Measurements from ENCODE around the gene FER. TPM values are rescaled to one million over a fixed set of nuclear protein-coding genes. Genes with fewer than 3 reads are reported as not detected.

Gene FER
- total and polyA plus RNA-seq, 2 experiments from 2014 or later, result 25.9 to 30.7 TPM

DNA sequence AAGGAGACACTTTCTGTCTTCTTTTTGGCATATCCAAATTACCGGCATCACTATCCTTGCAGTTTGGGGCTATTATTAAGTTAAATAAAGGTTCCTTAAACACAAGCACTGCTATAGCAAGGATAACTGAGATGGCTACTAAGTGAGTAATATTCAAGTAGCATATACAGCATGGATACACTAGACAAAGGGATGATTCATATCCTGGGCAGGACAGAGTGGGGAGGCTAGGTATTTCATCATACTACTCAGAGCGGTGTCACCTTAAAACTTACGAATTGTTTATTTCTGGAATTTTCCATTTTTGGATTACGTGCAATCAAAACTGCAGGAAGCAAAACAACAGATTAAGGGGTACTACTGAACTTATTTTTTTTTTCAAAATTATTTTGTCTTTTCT, 54.1 kb downstream of the FER start:
- Histone ChIP-seq H3K27ac (no peak overlapping the region), H3K36me3 (peaks cover 3% of the 10 kb centered on the region), H3K4me3 (no peak overlapping the region), H3K9me3 (ENCODE audit: low read depth) (no peaks in the 10 kb centered on the region), H3K27me3 (no peaks in the 10 kb centered on the region), H3K4me1 (ENCODE audit: low read depth) (no peaks in the 10 kb centered on the region)
- DNase-seq (ENCODE audit: low read depth in 1 of 2, low spot score in 1 of 2), result peak in 1 of 2 donors; percentile 92
- TF ChIP-seq, protein P1, sequence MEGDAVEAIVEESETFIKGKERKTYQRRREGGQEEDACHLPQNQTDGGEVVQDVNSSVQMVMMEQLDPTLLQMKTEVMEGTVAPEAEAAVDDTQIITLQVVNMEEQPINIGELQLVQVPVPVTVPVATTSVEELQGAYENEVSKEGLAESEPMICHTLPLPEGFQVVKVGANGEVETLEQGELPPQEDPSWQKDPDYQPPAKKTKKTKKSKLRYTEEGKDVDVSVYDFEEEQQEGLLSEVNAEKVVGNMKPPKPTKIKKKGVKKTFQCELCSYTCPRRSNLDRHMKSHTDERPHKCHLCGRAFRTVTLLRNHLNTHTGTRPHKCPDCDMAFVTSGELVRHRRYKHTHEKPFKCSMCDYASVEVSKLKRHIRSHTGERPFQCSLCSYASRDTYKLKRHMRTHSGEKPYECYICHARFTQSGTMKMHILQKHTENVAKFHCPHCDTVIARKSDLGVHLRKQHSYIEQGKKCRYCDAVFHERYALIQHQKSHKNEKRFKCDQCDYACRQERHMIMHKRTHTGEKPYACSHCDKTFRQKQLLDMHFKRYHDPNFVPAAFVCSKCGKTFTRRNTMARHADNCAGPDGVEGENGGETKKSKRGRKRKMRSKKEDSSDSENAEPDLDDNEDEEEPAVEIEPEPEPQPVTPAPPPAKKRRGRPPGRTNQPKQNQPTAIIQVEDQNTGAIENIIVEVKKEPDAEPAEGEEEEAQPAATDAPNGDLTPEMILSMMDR (IDR thresholded peaks at IDR 0.05; ENCODE audit: low read depth, low read length), result no peak

GRCh38 chr5:108810717-108811116, 63.0 kb downstream of the FER start:
- TF ChIP-seq, protein P1 (IDR thresholded peaks at IDR 0.05; ENCODE audit: low read depth, low read length), result no peak
- H3K27ac ChIP-seq, result no peak overlapping the region
- no peaks in the 10 kb centered on the region for H3K9me3 ChIP-seq (ENCODE audit: low read depth)
- no peaks in the 10 kb centered on the region for H3K27me3 ChIP-seq
- no peak for DNase-seq (ENCODE audit: low read depth in 1 of 2, low spot score in 1 of 2)
- H3K36me3 ChIP-seq, result no peaks in the 10 kb centered on the region
- no peak overlapping the region for H3K4me3 ChIP-seq
- peaks cover 16% of the 10 kb centered on the region for H3K4me1 ChIP-seq (ENCODE audit: low read depth)

DNA sequence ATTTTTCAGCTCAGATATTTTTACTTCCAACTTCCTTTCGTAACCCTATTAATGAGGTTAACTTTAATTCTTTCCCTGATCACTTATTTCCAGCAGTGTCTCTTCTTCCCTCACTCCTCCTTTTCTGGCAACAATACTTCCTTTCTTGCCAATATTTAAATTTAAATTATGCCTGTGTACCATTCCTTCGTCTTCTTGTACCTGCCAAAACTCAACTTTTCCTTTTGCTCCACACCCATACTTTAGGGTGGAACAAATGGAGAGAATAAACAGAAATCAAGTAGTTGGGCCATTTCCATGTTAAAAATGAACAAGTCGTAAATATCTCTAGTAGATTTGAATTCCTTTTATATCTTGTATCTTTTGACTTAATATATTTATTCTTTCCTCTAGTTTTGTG, 66.0 kb downstream of the FER start:
- H3K27me3 ChIP-seq, result no peaks in the 10 kb centered on the region
- H3K4me3 ChIP-seq, result no peak overlapping the region
- no peak for DNase-seq (ENCODE audit: low read depth in 1 of 2, low spot score in 1 of 2)
- H3K36me3 ChIP-seq, result no peaks in the 10 kb centered on the region
- H3K27ac ChIP-seq, result no peak overlapping the region
- H3K9me3 ChIP-seq (ENCODE audit: low read depth), result no peaks in the 10 kb centered on the region
- TF ChIP-seq, protein P1 (IDR thresholded peaks at IDR 0.05; ENCODE audit: low read depth, low read length), result no peak
- H3K4me1 ChIP-seq (ENCODE audit: low read depth), result peaks cover 16% of the 10 kb centered on the region

GRCh38 chr5:108814551-108814950, 66.9 kb downstream of the FER start:
- Histone ChIP-seq H3K27me3 (no peaks in the 10 kb centered on the region), H3K36me3 (no peaks in the 10 kb centered on the region), H3K27ac (peak overlapping the region; percentile 31), H3K4me1 (ENCODE audit: low read depth) (peaks cover 16% of the 10 kb centered on the region), H3K9me3 (ENCODE audit: low read depth) (no peaks in the 10 kb centered on the region), H3K4me3 (no peak overlapping the region)
- TF ChIP-seq, protein P1 (IDR thresholded peaks at IDR 0.05; ENCODE audit: low read depth, low read length), result no peak
- no peak for DNase-seq (ENCODE audit: low read depth in 1 of 2, low spot score in 1 of 2)

GRCh38 chr5:108818613-108819272, 71.0 kb downstream of the FER start:
- Histone ChIP-seq H3K27me3 (no peaks in the 10 kb centered on the region), H3K36me3 (no peaks in the 10 kb centered on the region), H3K4me3 (no peak overlapping the region), H3K9me3 (ENCODE audit: low read depth) (no peaks in the 10 kb centered on the region), H3K4me1 (ENCODE audit: low read depth) (peaks cover 16% of the 10 kb centered on the region), H3K27ac (no peak overlapping the region)
- TF ChIP-seq, protein P1 (IDR thresholded peaks at IDR 0.05; ENCODE audit: low read depth, low read length), result no peak
- peak in 1 of 2 donors; percentile 50 for DNase-seq (ENCODE audit: low read depth in 1 of 2, low spot score in 1 of 2)
